TTC549 (cell line): ENCODE data around the gene NPB.

Experiments used
- FAIRE-seq: peaks from 2 replicates; lab custom pipeline; 2012; peaks lifted over from hg19 to GRCh38; lab: Jason Lieb, UNC

Gene NPB

GRCh38 chr17:81902023-81902652 lies at the start of gene NPB:
TSS of gene NPB (plus strand) at chr17:81902238. CDS start at chr17:81902278, 40 bp downstream.
- no peak for FAIRE-seq

- no peak for FAIRE-seq
Observed at GRCh38 chr17:81854974-81855774, 46.9 kb upstream of the NPB start.

GRCh38 chr17:81858170-81858966 lies 43.7 kb upstream of the NPB start:
- FAIRE-seq = no peak

GRCh38 chr17:81858967-81859905 lies 42.8 kb upstream of the NPB start:
- no peak for FAIRE-seq

GRCh38 chr17:81859906-81860755 lies 41.9 kb upstream of the NPB start, which contains the start of gene P4HB:
TSS of gene P4HB (minus strand) at chr17:81860535. CDS start at chr17:81860471, 64 bp downstream.
- no peak for FAIRE-seq

GRCh38 chr17:81860756-81861568 lies 41.1 kb upstream of the NPB start:
- FAIRE-seq = peak; percentile 96

GRCh38 chr17:81863123-81863675 lies 38.8 kb upstream of the NPB start:
- FAIRE-seq = no peak

GRCh38 chr17:81863833-81864768 lies 37.9 kb upstream of the NPB start:
- no peak for FAIRE-seq

GRCh38 chr17:81865358-81865732 lies 36.7 kb upstream of the NPB start:
- no peak for FAIRE-seq

GRCh38 chr17:81865733-81866439 lies 36.2 kb upstream of the NPB start:
- no peak for FAIRE-seq

GRCh38 chr17:81866440-81867169 lies 35.4 kb upstream of the NPB start:
- no peak for FAIRE-seq

GRCh38 chr17:81867170-81867990 lies 34.7 kb upstream of the NPB start:
- FAIRE-seq = no peak

GRCh38 chr17:81867991-81868673 lies 33.9 kb upstream of the NPB start:
- no peak for FAIRE-seq

GRCh38 chr17:81868674-81869220 lies 33.3 kb upstream of the NPB start:
- FAIRE-seq = no peak
